K562 (cell line): ENCODE results near the gene INTS1. TPM values are rescaled to one million over a fixed set of nuclear protein-coding genes. Genes with fewer than 3 reads are reported as not detected.

Experiments used
- BRD4 ChIP-seq: fragments of 200-600 bp; sonication (generic); IDR thresholded peaks from 2 replicates; pipeline ENCODE4 v1.6.1; 2017; ENCODE audit warnings: inconsistent platforms
- CBFA2T2 ChIP-seq: fragments of 450-650 bp; conservative IDR thresholded peaks from 2 replicates; pipeline ENCODE4 v1.6.1; 2017; ENCODE audit warnings: mild to moderate bottlenecking
- HDAC2 ChIP-seq: fragments of 450-650 bp; IDR thresholded peaks from 2 replicates; pipeline ENCODE4 v1.6.1; 2016; ENCODE audit warnings: mild to moderate bottlenecking
- LARP7 ChIP-seq: fragments of 450-650 bp; IDR thresholded peaks from 2 replicates; pipeline ENCODE4 v1.6.1; 2016
- MCM3 ChIP-seq: fragments of 450-650 bp; IDR thresholded peaks from 2 replicates; pipeline ENCODE4 v1.6.1; 2016
- PHB2 ChIP-seq: fragments of 450-650 bp; IDR thresholded peaks from 2 replicates; pipeline ENCODE4 v1.6.1; 2017; ENCODE audit warnings: low read depth
- POLR2AphosphoS5 ChIP-seq: IDR thresholded peaks from 2 replicates; pipeline ENCODE4 v1.6.1; 2011; ENCODE audit warnings: mild to moderate bottlenecking, low read depth, low read length, moderate library complexity; ENCODE audit not compliant: control insufficient read depth, insufficient read depth
- SMARCA4 ChIP-seq: fragments of 450-650 bp; IDR thresholded peaks from 2 replicates; pipeline ENCODE4 v1.6.1; 2016
- SMC3 ChIP-seq: conservative IDR thresholded peaks from 2 replicates; pipeline ENCODE4 v1.6.1; 2011; ENCODE audit warnings: low read depth, low read length, improper control_type of control experiment; ENCODE audit not compliant: insufficient read depth
- TBL1XR1 ChIP-seq, 2 experiments: IDR thresholded peaks; 2 replicates each; pipeline ENCODE4 v1.6.1; 2012; ENCODE audit warnings: improper control_type of control experiment in 2 of 2, low read length in 2 of 2, mild to moderate bottlenecking in 1 of 2
- ZNF274 ChIP-seq: IDR thresholded peaks from 2 replicates; pipeline ENCODE4 v1.6.1; 2011; ENCODE audit warnings: low read depth, mild to moderate bottlenecking, low read length, moderate library complexity, borderline replicate concordance
- polyA plus RNA-seq, 8 experiments: library from polyadenylated mRNA; depleted of rRNA in 4 of 8; stranded (reverse) in 5 of 8; unstranded in 3 of 8; fragments of >200 nt; fragmentation: Nextera tagmentation in 2 of 8; fragmentation: Illumina TruSeq in 1 of 8; extraction: Ambion mirVana in 2 of 8; extraction: Trizol in 1 of 8; gene quantifications; 2 replicates each; pipeline versions ENCODE4 v1.2.1 to v1.2.3, GENCODE V29; 2011 to 2014; ENCODE audit warnings: inconsistent platforms in 1 of 8, missing spikeins in 1 of 8
- total RNA-seq, 7 experiments: library from RNA; depleted of rRNA in 6 of 7; stranded (reverse); fragments of >200 nt in 6 of 7; fragmentation: Illumina TruSeq in 2 of 7; extraction: Trizol in 2 of 7; gene quantifications; 2 replicates each; pipeline versions ENCODE4 v1.2.1 to v1.2.3, GENCODE V29; 2011 to 2021; ENCODE audit warnings: low replicate concordance in 1 of 7
- TF ChIP-seq, protein P1 (sequence below): fragments of 250-450 bp; sonication (Bioruptor Pico); IDR thresholded peaks from 2 replicates; pipeline ENCODE4 v1.4.0; 2020; ENCODE audit warnings: mild to moderate bottlenecking
- TF ChIP-seq, protein P2 (sequence below), 2 experiments: fragments of 450-650 bp in 1 of 2; IDR thresholded peaks; 2 replicates each; pipeline ENCODE4 v1.6.1; 2011 to 2017; ENCODE audit warnings: low read depth in 2 of 2, antibody characterized with exemption in 1 of 2, borderline replicate concordance in 1 of 2, low read length in 1 of 2, mild to moderate bottlenecking in 1 of 2, mixed read lengths in 1 of 2; ENCODE audit not compliant: control insufficient read depth in 1 of 2
- TF ChIP-seq, protein P3 (sequence below): sonication (generic); formaldehyde crosslinking; IDR thresholded peaks from 2 replicates; pipeline ENCODE4 v1.8.0; 2023; ENCODE audit warnings: missing genetic modification reagents, mild to moderate bottlenecking, borderline replicate concordance

Gene INTS1
- total and polyA plus RNA-seq, 9 of the 15 experiments (the other 6 are each of a cell fraction or from before 2014, with no cell fraction given) = 0.34 to 119 (median 18.5) TPM

DNA sequence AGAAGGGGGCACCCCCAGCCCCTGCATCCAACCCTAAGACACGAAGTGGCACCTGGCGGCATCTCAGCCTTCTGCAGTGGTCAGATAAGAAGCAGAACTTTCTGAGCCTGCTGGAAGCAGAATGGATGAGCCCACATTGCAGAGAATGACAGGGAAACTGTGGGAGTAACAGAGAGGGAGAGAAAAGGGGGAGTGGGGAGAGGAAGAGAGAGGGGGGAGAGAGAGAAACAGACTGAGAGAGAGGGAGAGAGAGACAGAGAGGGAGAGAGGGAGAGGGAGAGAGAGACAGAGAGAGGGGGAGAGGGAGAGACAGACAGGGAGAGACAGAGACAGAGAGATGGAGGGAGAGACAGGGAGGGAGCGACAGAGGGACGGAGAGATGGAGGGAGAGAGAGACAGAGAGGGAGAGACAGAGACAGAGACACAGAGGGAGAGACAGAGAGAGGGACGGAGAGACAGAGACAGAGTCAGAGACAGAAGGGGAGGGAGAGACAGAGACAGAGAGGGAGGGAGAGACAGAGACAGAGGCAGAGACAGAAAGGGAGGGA is 80.9 kb downstream of the INTS1 start (continued):
- TF ChIP-seq LARP7 = peak; percentile 69
- TF ChIP-seq SMARCA4 = peak; percentile 47; the same call in 1 of the 2 replicates
- peak; percentile 84 for TF ChIP-seq HDAC2
- peak; percentile 26; the same call in 1 of the 2 replicates for TF ChIP-seq PHB2
- TF ChIP-seq POLR2AphosphoS5 = peak; percentile 53; the same call in 1 of the 2 replicates
- TF ChIP-seq ZNF274 = no peak
- no peak for TF ChIP-seq SMC3
- TF ChIP-seq, protein P1, sequence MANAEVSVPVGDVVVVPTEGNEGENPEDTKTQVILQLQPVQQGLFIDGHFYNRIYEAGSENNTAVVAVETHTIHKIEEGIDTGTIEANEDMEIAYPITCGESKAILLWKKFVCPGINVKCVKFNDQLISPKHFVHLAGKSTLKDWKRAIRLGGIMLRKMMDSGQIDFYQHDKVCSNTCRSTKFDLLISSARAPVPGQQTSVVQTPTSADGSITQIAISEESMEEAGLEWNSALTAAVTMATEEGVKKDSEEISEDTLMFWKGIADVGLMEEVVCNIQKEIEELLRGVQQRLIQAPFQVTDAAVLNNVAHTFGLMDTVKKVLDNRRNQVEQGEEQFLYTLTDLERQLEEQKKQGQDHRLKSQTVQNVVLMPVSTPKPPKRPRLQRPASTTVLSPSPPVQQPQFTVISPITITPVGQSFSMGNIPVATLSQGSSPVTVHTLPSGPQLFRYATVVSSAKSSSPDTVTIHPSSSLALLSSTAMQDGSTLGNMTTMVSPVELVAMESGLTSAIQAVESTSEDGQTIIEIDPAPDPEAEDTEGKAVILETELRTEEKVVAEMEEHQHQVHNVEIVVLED (CRISPR knock-in tag) = no peak
- TF ChIP-seq MCM3 = no peak
- TF ChIP-seq, protein P2, sequence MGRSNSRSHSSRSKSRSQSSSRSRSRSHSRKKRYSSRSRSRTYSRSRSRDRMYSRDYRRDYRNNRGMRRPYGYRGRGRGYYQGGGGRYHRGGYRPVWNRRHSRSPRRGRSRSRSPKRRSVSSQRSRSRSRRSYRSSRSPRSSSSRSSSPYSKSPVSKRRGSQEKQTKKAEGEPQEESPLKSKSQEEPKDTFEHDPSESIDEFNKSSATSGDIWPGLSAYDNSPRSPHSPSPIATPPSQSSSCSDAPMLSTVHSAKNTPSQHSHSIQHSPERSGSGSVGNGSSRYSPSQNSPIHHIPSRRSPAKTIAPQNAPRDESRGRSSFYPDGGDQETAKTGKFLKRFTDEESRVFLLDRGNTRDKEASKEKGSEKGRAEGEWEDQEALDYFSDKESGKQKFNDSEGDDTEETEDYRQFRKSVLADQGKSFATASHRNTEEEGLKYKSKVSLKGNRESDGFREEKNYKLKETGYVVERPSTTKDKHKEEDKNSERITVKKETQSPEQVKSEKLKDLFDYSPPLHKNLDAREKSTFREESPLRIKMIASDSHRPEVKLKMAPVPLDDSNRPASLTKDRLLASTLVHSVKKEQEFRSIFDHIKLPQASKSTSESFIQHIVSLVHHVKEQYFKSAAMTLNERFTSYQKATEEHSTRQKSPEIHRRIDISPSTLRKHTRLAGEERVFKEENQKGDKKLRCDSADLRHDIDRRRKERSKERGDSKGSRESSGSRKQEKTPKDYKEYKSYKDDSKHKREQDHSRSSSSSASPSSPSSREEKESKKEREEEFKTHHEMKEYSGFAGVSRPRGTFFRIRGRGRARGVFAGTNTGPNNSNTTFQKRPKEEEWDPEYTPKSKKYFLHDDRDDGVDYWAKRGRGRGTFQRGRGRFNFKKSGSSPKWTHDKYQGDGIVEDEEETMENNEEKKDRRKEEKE (IDR thresholded peaks at IDR 0.05; ENCODE audit: borderline replicate concordance in 1 of 2, control insufficient read depth in 1 of 2, low read depth in 2 of 2, low read length in 1 of 2) = 0 out of 4 replicates have a peak, but pooled peaks of 1 of the 2 experiments have one; percentile 4
- no peak for TF ChIP-seq TBL1XR1 (IDR thresholded peaks at IDR 0.05; ENCODE audit: low read length in 2 of 2)
- TF ChIP-seq BRD4 = no peak
- TF ChIP-seq, protein P3, sequence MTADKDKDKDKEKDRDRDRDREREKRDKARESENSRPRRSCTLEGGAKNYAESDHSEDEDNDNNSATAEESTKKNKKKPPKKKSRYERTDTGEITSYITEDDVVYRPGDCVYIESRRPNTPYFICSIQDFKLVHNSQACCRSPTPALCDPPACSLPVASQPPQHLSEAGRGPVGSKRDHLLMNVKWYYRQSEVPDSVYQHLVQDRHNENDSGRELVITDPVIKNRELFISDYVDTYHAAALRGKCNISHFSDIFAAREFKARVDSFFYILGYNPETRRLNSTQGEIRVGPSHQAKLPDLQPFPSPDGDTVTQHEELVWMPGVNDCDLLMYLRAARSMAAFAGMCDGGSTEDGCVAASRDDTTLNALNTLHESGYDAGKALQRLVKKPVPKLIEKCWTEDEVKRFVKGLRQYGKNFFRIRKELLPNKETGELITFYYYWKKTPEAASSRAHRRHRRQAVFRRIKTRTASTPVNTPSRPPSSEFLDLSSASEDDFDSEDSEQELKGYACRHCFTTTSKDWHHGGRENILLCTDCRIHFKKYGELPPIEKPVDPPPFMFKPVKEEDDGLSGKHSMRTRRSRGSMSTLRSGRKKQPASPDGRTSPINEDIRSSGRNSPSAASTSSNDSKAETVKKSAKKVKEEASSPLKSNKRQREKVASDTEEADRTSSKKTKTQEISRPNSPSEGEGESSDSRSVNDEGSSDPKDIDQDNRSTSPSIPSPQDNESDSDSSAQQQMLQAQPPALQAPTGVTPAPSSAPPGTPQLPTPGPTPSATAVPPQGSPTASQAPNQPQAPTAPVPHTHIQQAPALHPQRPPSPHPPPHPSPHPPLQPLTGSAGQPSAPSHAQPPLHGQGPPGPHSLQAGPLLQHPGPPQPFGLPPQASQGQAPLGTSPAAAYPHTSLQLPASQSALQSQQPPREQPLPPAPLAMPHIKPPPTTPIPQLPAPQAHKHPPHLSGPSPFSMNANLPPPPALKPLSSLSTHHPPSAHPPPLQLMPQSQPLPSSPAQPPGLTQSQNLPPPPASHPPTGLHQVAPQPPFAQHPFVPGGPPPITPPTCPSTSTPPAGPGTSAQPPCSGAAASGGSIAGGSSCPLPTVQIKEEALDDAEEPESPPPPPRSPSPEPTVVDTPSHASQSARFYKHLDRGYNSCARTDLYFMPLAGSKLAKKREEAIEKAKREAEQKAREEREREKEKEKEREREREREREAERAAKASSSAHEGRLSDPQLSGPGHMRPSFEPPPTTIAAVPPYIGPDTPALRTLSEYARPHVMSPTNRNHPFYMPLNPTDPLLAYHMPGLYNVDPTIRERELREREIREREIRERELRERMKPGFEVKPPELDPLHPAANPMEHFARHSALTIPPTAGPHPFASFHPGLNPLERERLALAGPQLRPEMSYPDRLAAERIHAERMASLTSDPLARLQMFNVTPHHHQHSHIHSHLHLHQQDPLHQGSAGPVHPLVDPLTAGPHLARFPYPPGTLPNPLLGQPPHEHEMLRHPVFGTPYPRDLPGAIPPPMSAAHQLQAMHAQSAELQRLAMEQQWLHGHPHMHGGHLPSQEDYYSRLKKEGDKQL (CRISPR knock-in tag) = no peak
- TF ChIP-seq CBFA2T2 = peak; percentile 74
